HG03159 (cell line): ENCODE measurements around the gene ZNF148.

ENCODE experiments used
- ATAC-seq: cut with Tn5 transposase; IDR thresholded peaks from one replicate; pipeline ENCODE4 v1.9.1; 2021; ENCODE audit warnings: mild to moderate bottlenecking, moderate library complexity; ENCODE audit not compliant: unreplicated experiment

ZNF148 gene

GRCh38 chr3:125194061-125194848 lies 180.9 kb downstream of the ZNF148 start:
- no peak for ATAC-seq

GRCh38 chr3:125192190-125193035 lies 182.7 kb downstream of the ZNF148 start:
- peak; percentile 68 for ATAC-seq

GRCh38 chr3:125191730-125192129 lies 183.4 kb downstream of the ZNF148 start:
- peak; percentile 10 for ATAC-seq

- no peak for ATAC-seq
These were observed 183.9 kb downstream of the ZNF148 start for GRCh38 chr3:125191256-125191655.

- no peak for ATAC-seq
These were observed 184.3 kb downstream of the ZNF148 start for GRCh38 chr3:125190786-125191185.

GRCh38 chr3:125189378-125190165 lies 185.6 kb downstream of the ZNF148 start:
- no peak for ATAC-seq

GRCh38 chr3:125188955-125189354 lies 186.2 kb downstream of the ZNF148 start:
- ATAC-seq: no peak

GRCh38 chr3:125187599-125187910 lies 187.6 kb downstream of the ZNF148 start:
- no peak for ATAC-seq

- no peak for ATAC-seq
These were observed 188.1 kb downstream of the ZNF148 start for GRCh38 chr3:125186800-125187598.

- ATAC-seq: no peak
These were observed 188.8 kb downstream of the ZNF148 start for GRCh38 chr3:125186261-125186787.

- ATAC-seq: no peak
These were observed 189.3 kb downstream of the ZNF148 start for GRCh38 chr3:125185805-125186204.

- no peak for ATAC-seq
These were observed 195.3 kb downstream of the ZNF148 start for GRCh38 chr3:125179884-125180240.

GRCh38 chr3:125179143-125179883 lies 195.8 kb downstream of the ZNF148 start:
- no peak for ATAC-seq

GRCh38 chr3:125177746-125178145 lies 197.4 kb downstream of the ZNF148 start:
- no peak for ATAC-seq
